Keratinocyte (primary cell): ENCODE data around the gene AOAH. TPM values are rescaled to one million over a fixed set of nuclear protein-coding genes. Genes with fewer than 3 reads are reported as not detected.
A peak's percentile ranks its signal among the peaks of the same experiment; 100 is the strongest.

Experiments
- DNase-seq: peaks from one replicate; pipeline ENCODE4 v3.0.0-alpha.2; 2011; ENCODE audit warnings: low read depth, missing footprints, low spot score
- FAIRE-seq: peaks from 2 replicates; lab custom pipeline; 2011; peaks lifted over from hg19 to GRCh38; lab: Jason Lieb, UNC
- H2AFZ ChIP-seq: 2 replicates; pipeline ENCODE4 v1.6.0; 2012; ENCODE audit warnings: low read length, control low read depth, inconsistent platforms; ENCODE audit not compliant: control insufficient read depth
- H3K27ac ChIP-seq: 2 replicates; pipeline ENCODE4 v1.5.1; 2011; ENCODE audit warnings: low read length; ENCODE audit not compliant: control insufficient read depth, insufficient read depth
- H3K27me3 ChIP-seq: 3 replicates; pipeline ENCODE4 v1.6.0; 2011; ENCODE audit warnings: low read length; ENCODE audit not compliant: control insufficient read depth, insufficient read depth; ENCODE audit errors: extremely low read depth
- H3K36me3 ChIP-seq, 2 experiments: 2 replicates in 1 of 2; 3 replicates in 1 of 2; pipeline ENCODE4 v1.5.1; 2011; ENCODE audit warnings: low read length in 2 of 2, mild to moderate bottlenecking in 1 of 2; ENCODE audit not compliant: control insufficient read depth in 2 of 2, insufficient read depth in 2 of 2; ENCODE audit errors: extremely low read depth in 1 of 2
- H3K4me1 ChIP-seq: 3 replicates; pipeline ENCODE4 v1.5.1; 2011; ENCODE audit warnings: low read length; ENCODE audit not compliant: control insufficient read depth, insufficient read depth; ENCODE audit errors: extremely low read depth
- H3K4me2 ChIP-seq: 3 replicates; pipeline ENCODE4 v1.6.0; 2011; ENCODE audit warnings: low read depth, low read length; ENCODE audit not compliant: control insufficient read depth, insufficient read depth; ENCODE audit errors: extremely low read depth
- H3K4me3 ChIP-seq, 3 experiments: fragments of 200-600 bp in 1 of 3; sonication (generic) in 1 of 3; 2 replicates in 2 of 3; 3 replicates in 1 of 3; pipeline ENCODE4 v1.5.1; 2011 to 2016; ENCODE audit warnings: low read length in 3 of 3, mild to moderate bottlenecking in 3 of 3, control low read depth in 2 of 3, inconsistent platforms in 1 of 3, low read depth in 1 of 3, mixed read lengths in 1 of 3, mixed run types in 1 of 3, moderate library complexity in 1 of 3; ENCODE audit not compliant: control insufficient read depth in 2 of 3, insufficient read depth in 2 of 3; ENCODE audit errors: extremely low read depth in 1 of 3
- H3K79me2 ChIP-seq: 2 replicates; pipeline ENCODE4 v1.6.0; 2012; ENCODE audit warnings: low read length; ENCODE audit not compliant: control insufficient read depth, insufficient read depth
- H3K9ac ChIP-seq: 3 replicates; pipeline ENCODE4 v1.6.0; 2011; ENCODE audit warnings: low read length; ENCODE audit not compliant: control insufficient read depth, insufficient read depth; ENCODE audit errors: extremely low read depth
- H3K9me1 ChIP-seq: 3 replicates; pipeline ENCODE4 v1.6.0; 2011; ENCODE audit warnings: low read length; ENCODE audit not compliant: control insufficient read depth, insufficient read depth; ENCODE audit errors: extremely low read depth
- H3K9me3 ChIP-seq: 2 replicates; pipeline ENCODE4 v1.5.1; 2012; ENCODE audit warnings: low read depth, low read length; ENCODE audit not compliant: control insufficient read depth
- H4K20me1 ChIP-seq: 3 replicates; pipeline ENCODE4 v1.6.0; 2011; ENCODE audit warnings: low read length; ENCODE audit not compliant: control insufficient read depth, insufficient read depth; ENCODE audit errors: extremely low read depth
- EZH2 ChIP-seq: IDR thresholded peaks from one replicate; pipeline ENCODE4 v1.6.1; 2012; ENCODE audit warnings: inconsistent platforms, mild to moderate bottlenecking, low read length, moderate library complexity
- dilution Hi-C: fragments of 300-500 bp; cut with MboI; formaldehyde crosslinking; loops from one replicate; pipeline ENCODE4 v1.7.0; 2020; ENCODE audit warnings: low sequenced_read_pairs; ENCODE audit not compliant: extremely low pct_ligation_motif_present
- polyA plus RNA-seq, 5 experiments: library from polyadenylated mRNA; depleted of rRNA in 3 of 5; stranded (reverse) in 3 of 5; stranded (forward) in 1 of 5; unstranded in 1 of 5; fragments of >200 nt; gene quantifications; 1 replicate in 1 of 5; 2 replicates in 3 of 5; 3 replicates in 1 of 5; pipeline versions ENCODE4 v1.2.1 to v1.2.3, GENCODE V29; 2011 to 2012; ENCODE audit warnings: missing spikeins in 2 of 5, low read depth in 1 of 5, low replicate concordance in 1 of 5
- TF ChIP-seq, protein P1 (sequence below), 3 experiments: IDR thresholded peaks in 1 of 3; conservative IDR thresholded peaks in 1 of 3; optimal IDR thresholded peaks in 1 of 3; 2 replicates in 2 of 3; 3 replicates in 1 of 3; pipeline versions ENCODE3 to v1.5.1; 2011; ENCODE audit warnings: low read length in 3 of 3, mild to moderate bottlenecking in 3 of 3, moderate library complexity in 2 of 3, control low read depth in 1 of 3, inconsistent platforms in 1 of 3; ENCODE audit not compliant: insufficient read depth in 2 of 3; ENCODE audit errors: extremely low read depth in 1 of 3

The AOAH gene
- polyA plus RNA-seq, 1 donor (not counting 4 experiments of a cell fraction or from before 2014, with no cell fraction given), result 0.43 TPM

GRCh38 chr7:36652431-36652830 lies 71.9 kb downstream of the AOAH start:
- H3K36me3 ChIP-seq, result no peaks in the 10 kb centered on the region
- no peak overlapping the region for H3K27ac ChIP-seq
- H3K9ac ChIP-seq, result no peak overlapping the region
- no peak for DNase-seq
- no peaks in the 10 kb centered on the region for H3K9me1 ChIP-seq
- H3K9me3 ChIP-seq, result no peaks in the 10 kb centered on the region
- TF ChIP-seq EZH2, result no peak
- TF ChIP-seq, protein P1, sequence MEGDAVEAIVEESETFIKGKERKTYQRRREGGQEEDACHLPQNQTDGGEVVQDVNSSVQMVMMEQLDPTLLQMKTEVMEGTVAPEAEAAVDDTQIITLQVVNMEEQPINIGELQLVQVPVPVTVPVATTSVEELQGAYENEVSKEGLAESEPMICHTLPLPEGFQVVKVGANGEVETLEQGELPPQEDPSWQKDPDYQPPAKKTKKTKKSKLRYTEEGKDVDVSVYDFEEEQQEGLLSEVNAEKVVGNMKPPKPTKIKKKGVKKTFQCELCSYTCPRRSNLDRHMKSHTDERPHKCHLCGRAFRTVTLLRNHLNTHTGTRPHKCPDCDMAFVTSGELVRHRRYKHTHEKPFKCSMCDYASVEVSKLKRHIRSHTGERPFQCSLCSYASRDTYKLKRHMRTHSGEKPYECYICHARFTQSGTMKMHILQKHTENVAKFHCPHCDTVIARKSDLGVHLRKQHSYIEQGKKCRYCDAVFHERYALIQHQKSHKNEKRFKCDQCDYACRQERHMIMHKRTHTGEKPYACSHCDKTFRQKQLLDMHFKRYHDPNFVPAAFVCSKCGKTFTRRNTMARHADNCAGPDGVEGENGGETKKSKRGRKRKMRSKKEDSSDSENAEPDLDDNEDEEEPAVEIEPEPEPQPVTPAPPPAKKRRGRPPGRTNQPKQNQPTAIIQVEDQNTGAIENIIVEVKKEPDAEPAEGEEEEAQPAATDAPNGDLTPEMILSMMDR (optimal IDR thresholded peaks at IDR 0.05 in 1 of 3, IDR thresholded peaks at IDR 0.05 in 1 of 3, conservative IDR thresholded peaks at IDR 0.05 in 1 of 3; ENCODE audit: extremely low read depth in 1 of 3, insufficient read depth in 2 of 3, low read length in 3 of 3), result no peak
- FAIRE-seq, result no peak
- H4K20me1 ChIP-seq, result no peaks in the 10 kb centered on the region
- H3K4me2 ChIP-seq, result no peak overlapping the region
- dilution Hi-C loops, result loop anchor here (25.0 kb wide), 1 partner anchor 165 kb away; no protein-coding TSS in a partner anchor
- H2AFZ ChIP-seq, result no peak overlapping the region
- H3K4me3 ChIP-seq, result no peak overlapping the region
- no peaks in the 10 kb centered on the region for H3K79me2 ChIP-seq
- peaks cover 22% of the 10 kb centered on the region for H3K4me1 ChIP-seq
- H3K27me3 ChIP-seq, result no peaks in the 10 kb centered on the region

DNA sequence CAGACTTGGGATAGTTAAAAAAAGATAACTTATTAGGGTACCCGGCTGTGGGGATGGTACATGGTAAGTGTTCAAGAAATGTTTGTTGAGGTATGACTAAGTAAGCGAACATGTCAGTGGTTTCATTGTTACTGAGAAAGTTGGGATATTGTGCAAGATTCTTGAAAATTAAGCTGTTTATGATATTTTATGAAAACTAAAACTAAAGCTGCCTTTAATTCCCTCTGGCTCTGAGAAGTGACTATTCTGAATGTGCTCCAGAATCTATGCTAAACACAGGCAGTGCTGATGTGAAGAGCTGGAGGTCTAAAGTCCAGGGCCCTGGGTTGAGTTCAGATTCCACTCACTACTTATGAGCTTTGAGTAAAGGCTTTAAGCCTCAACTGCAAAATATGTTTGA lies 72.9 kb downstream of the AOAH start:
- no peak overlapping the region for H3K4me3 ChIP-seq
- no peaks in the 10 kb centered on the region for H4K20me1 ChIP-seq
- no peaks in the 10 kb centered on the region for H3K9me1 ChIP-seq
- H3K79me2 ChIP-seq, result no peaks in the 10 kb centered on the region
- H3K27me3 ChIP-seq, result no peaks in the 10 kb centered on the region
- H3K9ac ChIP-seq, result no peak overlapping the region
- no peaks in the 10 kb centered on the region for H3K9me3 ChIP-seq
- H3K36me3 ChIP-seq, result no peaks in the 10 kb centered on the region
- H3K4me2 ChIP-seq, result peak overlapping the region; percentile 13
- TF ChIP-seq, protein P1 (optimal IDR thresholded peaks at IDR 0.05 in 1 of 3, IDR thresholded peaks at IDR 0.05 in 1 of 3, conservative IDR thresholded peaks at IDR 0.05 in 1 of 3; ENCODE audit: extremely low read depth in 1 of 3, insufficient read depth in 2 of 3, low read length in 3 of 3), result no peak
- no peak overlapping the region for H2AFZ ChIP-seq
- peaks cover 22% of the 10 kb centered on the region for H3K4me1 ChIP-seq
- dilution Hi-C loops, result loop anchor here (25.0 kb wide), 1 partner anchor 164 kb away; no protein-coding TSS in a partner anchor
- H3K27ac ChIP-seq, result no peak overlapping the region
- DNase-seq (no peak), FAIRE-seq (no peak)
